Lung microvascular endothelial cell (primary cell): ENCODE results near the gene IL1F10. TPM values are rescaled to one million over a fixed set of nuclear protein-coding genes. Genes with fewer than 3 reads are reported as not detected.
A peak's percentile ranks its signal among the peaks of the same experiment; 100 is the strongest.

Source experiments
- DNase-seq, 2 donors: peaks; one replicate each; pipeline versions ENCODE4 v3.0.0 to v3.0.0-alpha.2; 2010; ENCODE audit warnings: low read depth in 2 of 2
- total RNA-seq: library from RNA; depleted of rRNA; stranded (reverse); fragments of >200 nt; gene quantifications from 2 replicates; pipeline ENCODE4 v1.2.1, GENCODE V29; 2014

The IL1F10 gene
- total RNA-seq, 1 donor from 2014 or later: not detected

- DNase-seq: no peak
Observed at GRCh38 chr2:113111823-113112287, 44.1 kb downstream of the IL1F10 start.

- DNase-seq: no peak
Observed at GRCh38 chr2:113112441-113112840, 44.7 kb downstream of the IL1F10 start.

- DNase-seq: no peak
Observed at GRCh38 chr2:113112871-113113270, 45.1 kb downstream of the IL1F10 start.

- DNase-seq: no peak
Observed at GRCh38 chr2:113113807-113114206, 46.0 kb downstream of the IL1F10 start.

- no peak for DNase-seq
Observed at GRCh38 chr2:113114224-113114945, 46.6 kb downstream of the IL1F10 start.

GRCh38 chr2:113114996-113115395 lies 47.2 kb downstream of the IL1F10 start:
- DNase-seq: no peak

- DNase-seq: no peak
Observed at GRCh38 chr2:113116100-113116958, 48.6 kb downstream of the IL1F10 start.

- DNase-seq: peak in 1 of 2 donors; percentile 27
Observed at GRCh38 chr2:113117541-113118262, 49.9 kb downstream of the IL1F10 start.

GRCh38 chr2:113118263-113118657 lies 50.5 kb downstream of the IL1F10 start:
- no peak for DNase-seq

- DNase-seq: no peak
Observed at GRCh38 chr2:113119111-113119510, 51.3 kb downstream of the IL1F10 start.

- no peak for DNase-seq
Observed at GRCh38 chr2:113120861-113121260, 53.1 kb downstream of the IL1F10 start.

GRCh38 chr2:113122364-113122763 lies 54.6 kb downstream of the IL1F10 start:
- DNase-seq: no peak

- DNase-seq: no peak
Observed at GRCh38 chr2:113123726-113124125, 56.0 kb downstream of the IL1F10 start.

GRCh38 chr2:113124181-113124961 lies 56.6 kb downstream of the IL1F10 start:
- peak; percentile 7 to 43 for DNase-seq

Other genes with a start within 250 kb of the IL1F10 start
- gene IL1B, start 231.2 kb upstream of the IL1F10 start, total RNA-seq: 0.22 TPM in 1 of 2 replicates, not detected in the other
- not detected in 2 replicates for gene IL37, start 156.8 kb upstream of the IL1F10 start, total RNA-seq
- gene IL36G, start 90.0 kb upstream of the IL1F10 start, total RNA-seq: not detected in 2 replicates
- not detected in 2 replicates for gene IL36A, start 62.5 kb upstream of the IL1F10 start, total RNA-seq
- gene IL36B, start 15.1 kb upstream of the IL1F10 start, total RNA-seq: not detected in 2 replicates
- gene IL36RN, start 8.8 kb upstream of the IL1F10 start, total RNA-seq: not detected in 2 replicates
- gene IL1RN, start 59.6 kb downstream of the IL1F10 start, total RNA-seq: not detected in 2 replicates
- gene PSD4, start 106.0 kb downstream of the IL1F10 start, total RNA-seq: 0.44 and 1.2 TPM in 2 replicates
- under 0.01 and 0.22 TPM in 2 replicates for gene PAX8, start 211.0 kb downstream of the IL1F10 start, total RNA-seq